OCI-LY3 (cell line): ENCODE measurements around the gene KRT79.

Experiments
- H2AFZ ChIP-seq: fragments of 200-600, 300-600 bp; shearing (Covaris generic); 2 replicates; pipeline ENCODE4 v1.6.0; 2014; ENCODE audit warnings: antibody characterized with exemption, low read depth, low read length
- H3K27ac ChIP-seq: fragments of 200-600, 300-600 bp; sonication (generic); 2 replicates; pipeline ENCODE4 v1.5.1; 2014; ENCODE audit warnings: mild to moderate bottlenecking, low read length, moderate library complexity, mixed read lengths
- H3K27me3 ChIP-seq: fragments of 200-600, 300-600 bp; sonication (generic); 2 replicates; pipeline ENCODE4 v1.6.1; 2014; ENCODE audit warnings: low read depth, low read length, mixed read lengths
- H3K36me3 ChIP-seq: fragments of 200-600, 300-600 bp; sonication (generic); replicated peaks from 2 replicates; pipeline ENCODE3; 2014; ENCODE audit warnings: low read depth, low read length, mixed read lengths
- H3K4me1 ChIP-seq: fragments of 300-600, 200-600 bp; sonication (generic); 2 replicates; pipeline ENCODE4 v1.6.1; 2014; ENCODE audit warnings: low read length, mixed read lengths
- H3K4me2 ChIP-seq: fragments of 200-600, 300-600 bp; sonication (generic); 2 replicates; pipeline ENCODE4 v1.6.1; 2014; ENCODE audit warnings: low read length, mixed read lengths
- H3K4me3 ChIP-seq: fragments of 300-600, 200-600 bp; sonication (generic); 2 replicates; pipeline ENCODE4 v1.5.1; 2014; ENCODE audit warnings: antibody characterized with exemption, mild to moderate bottlenecking, low read length, moderate library complexity
- H3K79me2 ChIP-seq: fragments of 300-600, 200-600 bp; shearing (Covaris generic); 2 replicates; pipeline ENCODE4 v1.6.1; 2014; ENCODE audit warnings: mild to moderate bottlenecking, low read length, mixed read lengths
- H3K9ac ChIP-seq: fragments of 300-600, 200-600 bp; shearing (Covaris generic); 2 replicates; pipeline ENCODE4 v1.6.0; 2014; ENCODE audit warnings: mild to moderate bottlenecking, low read length, moderate library complexity
- H3K9me3 ChIP-seq: fragments of 200-600, 300-600 bp; shearing (Covaris generic); 2 replicates; pipeline ENCODE4 v1.6.1; 2014; ENCODE audit warnings: low read length, mixed read lengths; ENCODE audit not compliant: insufficient read depth
- H4K20me1 ChIP-seq: fragments of 200-600, 300-600 bp; sonication (generic); 2 replicates; pipeline ENCODE4 v1.6.1; 2016; ENCODE audit warnings: low read length, mixed read lengths; ENCODE audit not compliant: insufficient read depth
- EZH2phosphoT487 ChIP-seq: fragments of 200-600 bp; shearing (Covaris generic); IDR thresholded peaks from 2 replicates; pipeline ENCODE4 v1.6.1; 2018; ENCODE audit warnings: antibody characterized with exemption, mixed run types, low read depth
- TF ChIP-seq, protein P1 (sequence below): fragments of 200-600, 300-600 bp; sonication (generic); IDR thresholded peaks from 2 replicates; pipeline ENCODE4 v1.5.1; 2014; ENCODE audit warnings: antibody characterized with exemption, low read length, low read depth

Gene KRT79

DNA sequence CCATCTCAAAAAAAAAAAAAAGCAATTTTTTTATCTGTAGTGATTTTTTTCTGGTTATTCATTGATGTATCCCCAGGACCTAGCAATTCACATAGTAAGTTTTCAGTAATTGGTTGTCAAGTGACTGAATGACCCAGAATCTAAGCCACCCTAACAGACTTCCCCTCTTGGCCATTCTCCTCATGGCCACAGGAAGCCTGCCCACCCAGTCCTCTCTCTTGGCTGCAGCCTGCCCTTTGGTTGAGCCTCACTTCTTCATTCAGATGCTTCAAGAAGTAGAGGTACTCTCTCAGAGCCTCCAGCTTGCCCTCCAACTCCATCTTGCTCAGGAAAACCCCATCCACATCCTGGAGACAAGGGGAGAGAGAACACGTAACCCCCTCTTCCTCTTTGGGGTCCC lies 11.8 kb upstream of the KRT79 start:
- H3K9me3 ChIP-seq = no peaks in the 10 kb centered on the region
- peaks cover 4% of the 10 kb centered on the region; the same call in 1 of the 2 replicates for H3K4me1 ChIP-seq
- no peaks in the 10 kb centered on the region for H3K36me3 ChIP-seq
- H3K79me2 ChIP-seq = no peaks in the 10 kb centered on the region
- no peak overlapping the region for H3K27ac ChIP-seq
- TF ChIP-seq EZH2phosphoT487 = no peak
- TF ChIP-seq, protein P1, sequence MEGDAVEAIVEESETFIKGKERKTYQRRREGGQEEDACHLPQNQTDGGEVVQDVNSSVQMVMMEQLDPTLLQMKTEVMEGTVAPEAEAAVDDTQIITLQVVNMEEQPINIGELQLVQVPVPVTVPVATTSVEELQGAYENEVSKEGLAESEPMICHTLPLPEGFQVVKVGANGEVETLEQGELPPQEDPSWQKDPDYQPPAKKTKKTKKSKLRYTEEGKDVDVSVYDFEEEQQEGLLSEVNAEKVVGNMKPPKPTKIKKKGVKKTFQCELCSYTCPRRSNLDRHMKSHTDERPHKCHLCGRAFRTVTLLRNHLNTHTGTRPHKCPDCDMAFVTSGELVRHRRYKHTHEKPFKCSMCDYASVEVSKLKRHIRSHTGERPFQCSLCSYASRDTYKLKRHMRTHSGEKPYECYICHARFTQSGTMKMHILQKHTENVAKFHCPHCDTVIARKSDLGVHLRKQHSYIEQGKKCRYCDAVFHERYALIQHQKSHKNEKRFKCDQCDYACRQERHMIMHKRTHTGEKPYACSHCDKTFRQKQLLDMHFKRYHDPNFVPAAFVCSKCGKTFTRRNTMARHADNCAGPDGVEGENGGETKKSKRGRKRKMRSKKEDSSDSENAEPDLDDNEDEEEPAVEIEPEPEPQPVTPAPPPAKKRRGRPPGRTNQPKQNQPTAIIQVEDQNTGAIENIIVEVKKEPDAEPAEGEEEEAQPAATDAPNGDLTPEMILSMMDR = no peak
- no peak overlapping the region for H3K4me3 ChIP-seq
- H4K20me1 ChIP-seq = no peaks in the 10 kb centered on the region
- no peak overlapping the region for H3K4me2 ChIP-seq
- no peak overlapping the region for H2AFZ ChIP-seq
- peaks cover 6% of the 10 kb centered on the region for H3K27me3 ChIP-seq
- no peak overlapping the region for H3K9ac ChIP-seq

DNA sequence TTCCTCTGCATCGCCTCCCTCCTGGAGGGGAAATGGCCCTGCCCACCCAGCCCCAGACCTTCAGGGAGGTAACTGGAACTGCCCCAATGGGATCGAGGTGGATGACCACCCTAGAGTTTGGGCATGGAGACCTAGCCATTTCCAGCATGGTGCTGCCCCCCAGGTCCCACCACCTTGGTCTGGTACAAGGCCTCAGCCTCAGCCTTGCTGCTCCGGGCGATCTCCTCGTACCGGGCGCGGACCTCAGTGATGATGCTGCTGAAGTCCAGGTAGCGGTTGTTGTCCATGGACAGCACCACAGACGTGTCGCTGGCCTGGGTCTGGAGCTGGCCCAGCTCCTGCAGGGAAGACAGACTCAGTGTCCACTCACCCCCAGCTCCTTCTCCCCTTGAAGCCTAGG lies 10.3 kb upstream of the KRT79 start:
- Histone ChIP-seq H4K20me1 (no peaks in the 10 kb centered on the region), H3K9ac (no peak overlapping the region), H3K27ac (no peak overlapping the region), H3K79me2 (no peaks in the 10 kb centered on the region), H3K27me3 (peaks cover 9% of the 10 kb centered on the region; the same call in 1 of the 2 replicates), H3K36me3 (no peaks in the 10 kb centered on the region), H3K4me2 (no peak overlapping the region), H3K4me1 (peaks cover 4% of the 10 kb centered on the region; the same call in 1 of the 2 replicates), H3K4me3 (no peak overlapping the region), H3K9me3 (no peaks in the 10 kb centered on the region), H2AFZ (no peak overlapping the region)
- TF ChIP-seq, protein P1 = no peak
- no peak for TF ChIP-seq EZH2phosphoT487

DNA sequence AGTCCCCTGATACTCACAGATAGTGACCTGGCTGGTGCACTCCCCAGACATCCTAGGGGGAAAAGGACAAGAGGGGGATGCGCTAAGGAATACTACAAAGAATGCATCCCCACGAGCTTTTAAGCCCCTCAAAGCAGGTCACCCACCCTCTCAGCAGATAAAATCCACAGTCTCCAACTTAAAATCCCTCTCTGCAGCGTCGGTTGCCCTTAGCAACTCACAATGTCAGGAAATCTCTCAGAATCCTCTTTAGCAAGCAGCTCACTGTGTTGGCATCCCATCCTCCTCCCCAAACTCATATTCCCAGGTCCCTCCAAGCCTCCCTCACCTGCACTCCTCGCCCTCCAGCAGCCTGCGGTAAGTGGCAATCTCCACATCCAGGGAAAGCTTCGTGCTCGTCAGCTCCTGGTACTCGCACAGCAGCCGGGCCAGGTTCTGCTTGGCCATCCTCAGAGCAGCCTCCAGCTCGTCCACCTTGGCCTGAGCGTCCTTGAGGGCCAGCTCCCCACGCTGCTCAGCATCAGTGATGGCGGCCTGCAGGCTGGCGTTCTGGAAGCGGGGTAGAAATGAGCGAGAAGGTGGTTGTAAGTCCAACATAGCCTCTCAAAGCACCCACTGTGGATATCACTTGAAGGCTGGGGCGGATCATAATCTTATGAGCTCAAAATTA lies 5.5 kb upstream of the KRT79 start:
- Histone ChIP-seq H3K9ac (no peak overlapping the region), H3K4me3 (no peak overlapping the region), H3K79me2 (no peaks in the 10 kb centered on the region), H3K36me3 (no peaks in the 10 kb centered on the region), H3K9me3 (no peaks in the 10 kb centered on the region), H3K27me3 (peaks cover 35% of the 10 kb centered on the region), H3K4me1 (peaks cover 9% of the 10 kb centered on the region), H3K27ac (no peak overlapping the region), H2AFZ (no peak overlapping the region), H3K4me2 (no peak overlapping the region), H4K20me1 (no peaks in the 10 kb centered on the region)
- TF ChIP-seq EZH2phosphoT487 = no peak
- TF ChIP-seq, protein P1 = no peak

DNA sequence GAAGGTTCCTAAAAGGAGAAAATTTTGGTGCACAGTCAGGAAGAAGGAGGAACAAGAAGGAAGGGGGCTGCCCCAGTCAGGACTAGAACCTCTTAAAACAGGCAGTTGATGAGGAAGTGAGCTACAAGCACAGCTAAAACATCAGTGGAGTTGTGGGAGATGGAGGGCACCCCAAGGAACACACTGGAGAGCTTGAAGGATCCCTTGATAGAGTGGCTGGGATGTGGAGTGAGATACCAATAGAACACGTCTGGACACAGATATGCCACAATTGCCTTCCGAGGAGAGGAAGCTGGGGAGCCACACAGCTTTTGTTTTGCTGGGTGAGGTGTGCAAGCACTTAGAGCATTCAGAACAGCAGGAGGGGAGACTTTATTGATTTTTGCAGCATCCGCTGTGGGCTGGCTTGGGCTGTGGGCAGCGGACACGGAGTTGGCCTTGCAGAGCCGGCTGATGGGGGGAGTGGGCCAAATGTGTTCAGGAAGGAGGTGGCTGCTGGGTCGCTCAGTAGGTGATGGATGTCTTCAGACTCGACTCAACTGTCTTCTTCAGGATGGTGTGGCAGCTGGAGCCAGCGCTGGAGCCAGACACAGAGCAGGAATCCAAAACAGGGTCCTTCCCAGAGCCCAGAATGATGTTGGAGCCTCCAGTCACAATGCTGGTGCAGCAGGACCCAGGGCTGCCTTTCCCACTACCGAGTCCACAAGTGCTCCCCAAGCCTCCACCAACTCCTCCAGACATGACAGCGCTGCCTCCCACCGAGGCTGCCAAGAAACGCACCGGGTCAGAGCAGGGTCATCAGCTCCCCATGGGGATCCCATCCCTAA lies 4.7 kb upstream of the KRT79 start:
- Histone ChIP-seq H3K27me3 (peaks cover 35% of the 10 kb centered on the region), H2AFZ (no peak overlapping the region), H3K4me2 (no peak overlapping the region), H4K20me1 (no peaks in the 10 kb centered on the region), H3K27ac (no peak overlapping the region), H3K9me3 (no peaks in the 10 kb centered on the region), H3K4me3 (no peak overlapping the region), H3K4me1 (peaks cover 9% of the 10 kb centered on the region), H3K36me3 (no peaks in the 10 kb centered on the region), H3K9ac (no peak overlapping the region), H3K79me2 (no peaks in the 10 kb centered on the region)
- no peak for TF ChIP-seq EZH2phosphoT487
- TF ChIP-seq, protein P1 = no peak
